GM20000 (cell line): Measurements from ENCODE around the gene KRABD2.
"Not testable (repeated sequence)": the region's sequence is repeated elsewhere in the genome, so short reads cannot be mapped to it uniquely, and the experiment has no call there.

Experiments used
- DNase-seq: peaks from one replicate; pipeline ENCODE4 v3.0.0; 2012; ENCODE audit warnings: low spot score
- TF ChIP-seq, protein P1 (sequence below): IDR thresholded peaks from 2 replicates; pipeline ENCODE4 v1.5.1; 2012; ENCODE audit warnings: mild to moderate bottlenecking, control low read depth; ENCODE audit errors: extremely low read depth, missing control alignments

KRABD2 gene

DNA sequence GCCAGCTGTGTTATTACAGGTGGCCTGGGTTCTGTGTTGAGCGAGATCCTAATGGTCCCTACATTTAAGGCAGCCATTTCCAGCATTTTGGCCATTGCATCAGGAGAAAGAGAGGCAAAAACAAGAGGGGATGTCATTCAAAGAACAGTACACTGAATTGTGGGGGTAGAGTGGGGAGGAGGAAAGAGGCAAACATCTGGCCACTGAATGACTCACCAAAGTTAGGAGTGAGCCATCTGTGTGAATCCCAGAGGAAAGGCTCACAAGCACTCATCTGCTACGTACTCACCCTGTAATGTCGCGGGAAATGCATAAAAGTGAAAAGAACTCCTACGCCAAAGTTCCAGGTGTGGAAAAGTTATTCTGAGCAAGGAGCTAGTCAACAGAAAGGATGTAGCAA is 16.7 kb downstream of the KRABD2 start:
- no peak for DNase-seq
- TF ChIP-seq, protein P1, sequence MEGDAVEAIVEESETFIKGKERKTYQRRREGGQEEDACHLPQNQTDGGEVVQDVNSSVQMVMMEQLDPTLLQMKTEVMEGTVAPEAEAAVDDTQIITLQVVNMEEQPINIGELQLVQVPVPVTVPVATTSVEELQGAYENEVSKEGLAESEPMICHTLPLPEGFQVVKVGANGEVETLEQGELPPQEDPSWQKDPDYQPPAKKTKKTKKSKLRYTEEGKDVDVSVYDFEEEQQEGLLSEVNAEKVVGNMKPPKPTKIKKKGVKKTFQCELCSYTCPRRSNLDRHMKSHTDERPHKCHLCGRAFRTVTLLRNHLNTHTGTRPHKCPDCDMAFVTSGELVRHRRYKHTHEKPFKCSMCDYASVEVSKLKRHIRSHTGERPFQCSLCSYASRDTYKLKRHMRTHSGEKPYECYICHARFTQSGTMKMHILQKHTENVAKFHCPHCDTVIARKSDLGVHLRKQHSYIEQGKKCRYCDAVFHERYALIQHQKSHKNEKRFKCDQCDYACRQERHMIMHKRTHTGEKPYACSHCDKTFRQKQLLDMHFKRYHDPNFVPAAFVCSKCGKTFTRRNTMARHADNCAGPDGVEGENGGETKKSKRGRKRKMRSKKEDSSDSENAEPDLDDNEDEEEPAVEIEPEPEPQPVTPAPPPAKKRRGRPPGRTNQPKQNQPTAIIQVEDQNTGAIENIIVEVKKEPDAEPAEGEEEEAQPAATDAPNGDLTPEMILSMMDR, result no peak

GRCh38 chr17:8357910-8358309 is 18.6 kb downstream of the KRABD2 start:
- DNase-seq, result no peak
- TF ChIP-seq, protein P1, result no peak

GRCh38 chr17:8354236-8354635 is 22.3 kb downstream of the KRABD2 start:
- no peak for DNase-seq
- TF ChIP-seq, protein P1, result no peak

GRCh38 chr17:8353736-8354135 is 22.8 kb downstream of the KRABD2 start:
- DNase-seq, result no peak
- TF ChIP-seq, protein P1, result no peak

GRCh38 chr17:8350339-8350738 is 26.2 kb downstream of the KRABD2 start:
- TF ChIP-seq, protein P1, result no peak
- no peak for DNase-seq

- not testable (repeated sequence) for DNase-seq
These were observed 29.5 kb downstream of the KRABD2 start for GRCh38 chr17:8347001-8347400.

DNA sequence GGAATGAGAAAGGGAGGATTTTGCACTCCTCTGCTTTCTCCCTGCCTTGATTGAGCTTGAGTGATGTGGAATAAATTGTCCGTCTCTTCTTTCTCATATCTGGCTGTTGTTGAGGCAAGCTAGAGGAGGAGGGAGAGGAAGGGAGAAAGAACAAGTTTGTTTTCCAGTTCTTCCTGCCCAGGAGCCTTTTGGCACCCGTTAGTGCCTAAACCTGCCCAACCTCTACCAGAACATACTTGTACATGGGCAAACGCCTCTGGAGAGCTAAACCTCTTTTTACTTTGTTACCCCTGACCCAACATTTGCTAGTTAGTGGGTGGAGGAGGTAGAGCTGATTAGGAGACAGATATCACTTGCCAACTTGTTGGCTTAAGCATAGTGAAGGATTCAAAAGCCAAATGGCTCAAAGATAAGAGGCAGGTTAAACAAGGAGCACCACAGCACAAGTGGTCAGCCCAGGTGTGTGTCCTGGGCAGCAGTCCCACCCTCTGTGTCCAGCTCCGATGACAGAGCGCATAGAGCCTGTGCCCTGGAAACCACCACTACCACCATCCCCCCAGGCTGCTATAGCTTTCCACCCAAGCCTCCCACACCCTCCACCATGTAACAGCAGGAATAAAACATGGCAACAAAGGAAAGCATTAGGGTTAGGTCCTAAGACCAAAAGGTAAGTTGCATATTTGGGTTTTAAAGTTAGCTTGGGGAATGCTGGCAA is 30.4 kb downstream of the KRABD2 start:
- TF ChIP-seq, protein P1, result no peak
- DNase-seq, result peak; percentile 5

DNA sequence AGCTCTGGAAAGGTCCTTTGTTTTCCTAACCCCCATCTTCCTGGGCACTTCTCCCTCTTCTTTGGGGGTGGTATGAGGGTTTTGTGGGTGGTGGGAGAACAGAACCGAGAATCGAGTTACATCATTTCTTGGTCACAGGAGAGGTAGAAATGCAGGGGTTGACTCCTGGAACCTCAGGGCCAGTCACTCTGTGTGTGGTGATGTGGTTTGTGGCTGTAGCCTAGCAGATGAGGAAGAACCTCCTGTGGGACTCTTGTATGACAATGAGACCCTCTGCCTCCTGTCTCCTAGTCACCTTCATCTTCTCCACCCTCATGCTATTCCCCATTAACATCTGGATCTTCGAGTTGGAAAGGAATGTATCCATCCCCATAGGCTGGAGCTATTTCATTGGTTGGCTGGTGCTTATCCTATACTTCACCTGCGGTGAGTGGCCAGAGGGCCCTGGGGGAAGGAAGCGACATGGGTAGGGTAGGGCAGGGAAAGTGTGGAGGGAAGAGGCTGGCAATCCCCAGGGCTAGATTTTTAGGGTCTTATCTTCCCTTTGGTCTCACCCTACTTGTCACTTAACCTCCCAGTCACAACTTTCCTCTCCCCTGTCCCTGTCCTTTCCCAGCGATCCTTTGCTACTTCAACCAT is 31.3 kb downstream of the KRABD2 start:
- TF ChIP-seq, protein P1, result no peak
- DNase-seq, result peak; percentile 2
